ENCODE results near the gene M1AP.

DNA sequence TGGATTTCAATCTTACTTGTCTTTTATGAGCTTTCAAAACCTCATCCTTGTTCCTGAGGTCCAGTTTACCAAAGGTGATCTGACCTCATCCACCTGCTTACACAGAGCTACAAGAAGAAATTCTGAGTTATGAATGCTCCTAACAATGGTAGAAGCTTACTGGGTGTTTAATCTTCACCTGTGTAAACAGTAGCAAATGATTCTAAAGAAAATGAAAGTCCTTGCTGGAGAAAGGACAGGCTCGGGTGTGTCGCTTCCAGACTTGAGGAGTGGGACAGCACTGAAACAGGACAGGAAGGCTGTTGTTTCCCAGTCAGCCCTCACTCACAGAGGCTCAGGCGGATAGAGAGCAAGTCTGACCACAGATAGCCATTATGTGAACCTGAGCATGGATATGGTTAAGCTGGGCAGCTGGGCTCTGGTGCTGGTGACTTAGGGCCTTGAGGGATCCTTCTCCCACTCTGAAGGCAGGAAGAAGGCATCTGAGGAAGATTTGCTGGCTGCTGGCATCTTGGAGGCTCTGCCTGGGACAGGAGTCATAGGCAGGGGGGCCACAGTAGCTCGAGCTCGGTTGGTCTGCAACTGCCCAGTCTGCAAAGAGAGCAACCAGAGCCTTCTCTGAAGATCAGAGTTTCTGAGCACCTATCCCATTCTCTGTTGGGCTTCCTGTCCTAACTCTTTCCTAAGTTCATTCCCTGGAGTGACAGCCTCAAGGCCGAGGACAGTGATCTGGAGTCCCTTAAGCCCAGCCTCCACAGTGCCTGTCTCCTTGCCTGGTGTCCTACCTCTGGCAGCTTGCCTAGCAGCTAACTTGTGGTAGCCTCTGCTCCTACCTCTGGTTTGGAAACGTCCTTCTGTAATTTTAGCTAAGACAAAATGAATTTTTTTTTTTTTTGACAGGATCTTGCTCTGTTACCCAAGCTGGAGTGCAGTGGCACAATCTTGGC lies 89.6 kb downstream of the M1AP start:
- TF ChIP-seq EZH2 (IDR thresholded peaks at IDR 0.05): no peak
- TF ChIP-seq POLR2AphosphoS5 (IDR thresholded peaks at IDR 0.05; ENCODE audit: borderline replicate concordance, low read depth, low read length): no peak
